ENCODE results near the gene GALNT17.

The GALNT17 gene

DNA sequence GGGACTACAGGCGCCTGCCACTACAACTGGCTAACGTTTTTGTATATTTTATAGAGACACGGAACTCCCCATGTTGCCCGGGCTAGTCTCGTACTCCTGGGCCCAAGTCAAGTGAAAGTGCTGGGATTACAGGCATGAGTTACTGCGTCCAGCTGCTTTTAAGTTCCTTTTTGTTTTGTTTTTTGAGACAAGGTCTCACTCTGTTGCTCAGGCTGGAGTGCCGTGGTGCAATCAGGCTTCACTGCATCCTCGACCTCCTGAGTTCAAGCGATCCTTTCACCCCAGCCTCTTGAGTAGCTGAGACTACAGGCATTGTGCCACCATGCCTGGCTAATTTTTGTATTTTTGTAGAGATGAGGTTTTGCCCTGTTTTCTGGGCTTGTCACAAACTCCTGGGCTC, 155.0 kb downstream of the GALNT17 start:
- DNase-seq = no peak

GRCh38 chr7:71290452-71290851, 158.5 kb downstream of the GALNT17 start:
- DNase-seq = no peak

DNA sequence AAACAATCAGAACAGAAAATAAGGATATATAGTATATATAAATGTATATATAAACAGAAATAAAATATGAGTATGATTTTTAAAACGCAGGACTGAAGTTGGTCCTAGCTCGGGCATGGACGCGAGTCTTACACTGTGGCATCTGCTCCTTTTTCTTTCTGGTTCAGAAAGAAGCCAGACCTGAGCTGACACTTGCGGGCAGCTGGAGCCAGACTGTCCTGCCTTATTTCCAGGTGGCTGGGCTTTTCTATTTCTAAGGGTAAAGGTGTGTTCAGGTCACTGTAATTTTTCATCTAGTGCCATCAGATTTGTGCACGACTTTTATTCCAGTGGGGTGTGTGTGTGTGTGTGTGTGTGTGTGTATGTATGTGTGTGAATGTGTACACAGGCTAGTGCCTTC, 166.4 kb downstream of the GALNT17 start:
- DNase-seq = no peak

DNA sequence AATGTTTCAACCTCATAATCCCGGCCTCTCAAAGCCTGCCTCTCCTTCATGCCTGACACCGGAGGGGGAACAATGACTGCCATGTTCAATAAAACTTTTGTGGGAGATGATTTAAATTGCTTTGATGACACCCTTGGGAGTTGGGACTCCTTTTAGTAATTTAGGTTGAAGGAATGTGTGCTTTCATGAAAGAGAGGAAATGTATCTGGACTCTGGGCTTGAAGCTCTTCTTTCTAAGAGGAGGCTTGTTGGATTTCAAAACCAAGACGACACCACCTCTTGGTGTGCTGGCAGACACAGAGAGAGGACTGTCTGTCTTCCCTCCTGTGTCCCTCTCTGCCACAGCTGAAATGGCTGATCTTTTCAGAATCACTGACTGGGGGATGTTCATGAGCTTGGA, 168.1 kb downstream of the GALNT17 start:
- no peak for DNase-seq

- no peak for DNase-seq
Measured at GRCh38 chr7:71300603-71301002, 168.7 kb downstream of the GALNT17 start.

DNA sequence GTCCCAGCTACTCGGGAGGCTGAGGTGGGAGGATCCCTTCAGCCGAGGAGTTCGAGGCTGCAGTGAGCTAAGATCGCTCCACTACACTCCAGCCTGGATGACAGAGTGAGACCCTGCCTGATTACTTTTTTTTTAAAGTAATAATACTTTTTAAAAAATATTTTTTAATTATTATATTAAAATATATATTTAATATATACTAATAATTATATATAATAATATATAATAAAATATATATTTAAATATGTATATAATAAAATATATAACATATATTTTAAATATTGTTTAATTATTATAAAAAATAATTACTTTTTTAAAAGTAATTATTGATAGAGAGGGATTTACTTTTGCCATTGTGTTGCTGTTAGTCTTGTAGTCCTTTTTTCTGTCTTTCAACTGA, 169.2 kb downstream of the GALNT17 start:
- DNase-seq = no peak

GRCh38 chr7:71303566-71303965, 171.6 kb downstream of the GALNT17 start:
- DNase-seq = no peak

GRCh38 chr7:71308096-71308495, 176.2 kb downstream of the GALNT17 start:
- no peak for DNase-seq

GRCh38 chr7:71311576-71311975, 179.6 kb downstream of the GALNT17 start:
- DNase-seq = no peak

- DNase-seq = no peak
Measured at GRCh38 chr7:71312755-71313490, 181.0 kb downstream of the GALNT17 start.

DNA sequence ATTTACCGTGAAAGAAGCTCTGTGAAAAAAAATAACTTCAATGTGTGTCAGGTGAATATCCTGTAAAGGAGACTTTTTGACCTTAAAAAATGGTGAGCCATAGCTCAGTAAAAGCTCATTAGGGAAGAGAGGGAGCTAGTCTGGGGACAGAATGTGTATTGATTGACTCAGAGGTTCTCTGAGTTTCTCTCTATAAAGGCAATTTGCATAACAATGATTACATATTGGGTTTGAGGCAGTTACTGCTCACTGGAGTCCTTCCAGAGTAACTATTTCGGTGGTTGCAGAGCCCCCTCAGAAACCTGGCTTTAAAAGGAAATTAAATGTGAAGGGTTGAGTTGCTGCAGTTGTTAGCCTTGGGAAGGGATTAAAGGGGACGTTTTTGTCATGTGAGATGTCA, 181.6 kb downstream of the GALNT17 start:
- DNase-seq = no peak

DNA sequence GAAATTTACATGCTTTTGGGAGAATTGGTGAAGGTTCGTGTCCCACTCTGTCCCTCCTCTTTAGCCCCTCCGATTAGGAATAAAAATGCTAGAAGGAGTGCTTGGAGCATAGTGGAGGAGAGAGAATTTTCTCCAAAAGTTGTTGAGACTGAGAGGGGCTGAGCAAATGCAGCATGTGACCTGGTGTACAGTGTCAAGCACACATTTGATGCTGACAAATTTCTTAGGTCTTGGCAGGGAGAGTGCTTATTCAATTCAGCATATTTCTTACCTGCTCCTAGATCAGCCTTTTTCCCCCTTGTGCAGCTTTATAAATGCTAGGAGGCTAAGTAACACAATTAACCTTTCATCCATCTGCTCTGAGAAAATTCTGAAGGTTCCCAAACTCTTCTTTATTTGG, 189.0 kb downstream of the GALNT17 start:
- no peak for DNase-seq

DNA sequence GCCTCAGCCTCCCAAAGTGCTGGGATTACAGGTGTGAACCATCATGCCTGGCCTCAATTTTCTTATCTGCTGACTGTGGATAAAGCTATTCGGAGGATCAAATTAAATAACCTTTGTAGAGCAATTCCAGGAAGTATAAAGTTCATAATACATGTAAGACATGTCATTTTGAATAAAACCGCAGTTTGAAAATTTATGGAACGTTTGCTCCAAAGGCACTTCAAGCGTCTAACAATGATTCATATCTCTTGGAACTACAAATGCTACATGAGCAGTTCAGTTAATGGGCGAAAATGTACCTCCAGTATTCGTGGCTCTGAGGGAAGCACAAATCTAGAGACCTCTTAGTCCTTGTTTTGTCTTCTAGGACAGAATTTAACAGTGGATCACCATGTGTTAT, 190.3 kb downstream of the GALNT17 start:
- no peak for DNase-seq

DNA sequence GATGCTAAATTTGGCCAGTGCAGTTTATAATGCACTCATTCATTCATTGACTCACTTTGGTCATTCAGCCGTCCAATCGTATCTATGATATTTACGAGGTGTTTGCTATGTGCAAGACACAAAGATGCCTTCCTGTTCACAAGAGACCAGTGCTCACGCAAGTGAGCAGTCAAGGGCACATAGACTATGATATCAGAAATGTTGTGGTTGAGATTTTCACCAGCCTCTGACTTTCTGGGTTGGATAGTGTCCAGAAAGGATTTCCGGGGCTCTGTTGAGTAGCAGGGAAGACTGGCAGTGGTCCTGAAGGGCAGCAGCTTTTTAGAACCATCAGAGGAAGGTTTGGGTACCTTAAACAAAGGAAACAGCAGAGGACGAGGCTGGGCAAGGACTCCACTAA, 191.8 kb downstream of the GALNT17 start:
- no peak for DNase-seq

DNA sequence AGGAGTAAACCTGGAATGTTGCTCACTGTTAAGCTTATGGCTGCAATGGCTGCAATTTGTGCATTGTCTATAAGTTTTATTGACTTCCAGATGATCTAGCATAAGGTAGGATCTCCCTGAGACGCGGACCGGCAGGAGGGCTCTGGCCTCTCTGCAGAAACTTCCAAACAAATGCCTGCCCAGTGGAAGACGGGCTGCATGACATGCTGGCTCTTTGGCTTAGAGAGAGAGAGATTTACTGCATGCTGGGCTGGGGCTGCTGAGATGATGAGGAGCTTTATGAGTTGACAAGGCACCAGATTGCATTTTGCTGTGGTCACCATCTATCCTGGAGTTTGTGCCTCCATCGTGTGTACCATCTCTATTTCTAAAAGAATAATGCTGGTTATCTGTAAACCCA, 193.2 kb downstream of the GALNT17 start:
- no peak for DNase-seq

DNA sequence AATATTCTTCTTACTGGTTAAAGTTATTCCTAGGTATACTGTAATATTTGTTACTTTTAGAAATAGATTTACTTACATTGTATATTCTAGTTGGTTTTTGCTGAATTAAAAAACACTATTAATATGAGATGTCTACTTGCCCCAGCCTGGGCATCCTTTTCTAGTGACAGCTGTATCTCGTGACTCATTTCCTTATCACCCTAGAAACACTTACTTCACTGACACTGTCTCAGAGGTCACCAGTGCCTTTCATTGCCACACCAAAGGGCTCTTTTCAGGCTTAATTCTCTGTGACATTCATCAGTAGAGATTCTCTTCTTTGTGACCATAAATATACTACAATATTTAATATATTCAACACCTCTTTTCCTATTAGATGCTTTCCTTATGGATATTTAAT, 194.7 kb downstream of the GALNT17 start:
- DNase-seq = no peak

DNA sequence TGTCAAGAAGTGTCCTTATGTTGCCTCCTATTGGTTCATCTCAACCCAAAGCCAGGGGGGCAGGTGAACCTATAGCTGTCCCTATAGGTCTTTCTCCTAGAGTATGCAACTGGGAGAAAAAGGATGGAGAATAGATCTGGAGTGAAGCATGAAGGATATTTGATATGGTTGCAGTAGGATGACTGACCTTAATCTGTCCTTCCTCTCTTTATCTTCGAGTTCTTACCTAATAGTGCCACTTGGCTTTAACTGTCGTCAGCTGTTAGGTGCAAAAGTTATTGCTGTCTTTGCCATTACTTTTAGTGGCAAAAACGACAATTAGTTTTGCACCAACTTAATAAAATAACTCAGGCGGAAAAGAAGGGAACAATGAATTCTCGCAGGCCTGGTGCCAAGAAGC, 196.0 kb downstream of the GALNT17 start:
- no peak for DNase-seq

GRCh38 chr7:71329030-71329660, 197.2 kb downstream of the GALNT17 start:
- DNase-seq = no peak

GRCh38 chr7:71332207-71332606, 200.3 kb downstream of the GALNT17 start:
- DNase-seq = no peak

GRCh38 chr7:71334541-71334940, 202.6 kb downstream of the GALNT17 start:
- DNase-seq = no peak

GRCh38 chr7:71338866-71339265, 206.9 kb downstream of the GALNT17 start:
- no peak for DNase-seq

DNA sequence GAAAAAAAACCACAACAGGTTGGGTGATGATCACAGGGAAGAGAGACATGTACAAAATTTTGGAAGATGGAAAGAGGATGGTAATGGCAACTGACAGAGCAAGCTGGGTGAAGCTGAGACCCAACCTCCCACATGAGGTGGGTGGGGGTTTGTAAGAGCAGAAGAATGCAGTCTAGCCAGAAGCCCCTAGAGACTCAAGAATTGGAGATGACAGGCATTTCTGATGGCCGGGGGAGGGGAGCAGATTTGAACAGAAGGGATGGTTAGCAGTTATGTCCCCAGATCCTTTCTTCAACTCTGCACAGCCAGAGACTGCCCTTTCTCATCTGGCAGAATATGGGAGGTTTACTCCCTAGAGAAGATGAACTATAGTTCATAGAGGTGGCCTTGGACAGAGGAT, 208.0 kb downstream of the GALNT17 start:
- DNase-seq = no peak

- no peak for DNase-seq
Measured at GRCh38 chr7:71342202-71342601, 210.3 kb downstream of the GALNT17 start.

DNA sequence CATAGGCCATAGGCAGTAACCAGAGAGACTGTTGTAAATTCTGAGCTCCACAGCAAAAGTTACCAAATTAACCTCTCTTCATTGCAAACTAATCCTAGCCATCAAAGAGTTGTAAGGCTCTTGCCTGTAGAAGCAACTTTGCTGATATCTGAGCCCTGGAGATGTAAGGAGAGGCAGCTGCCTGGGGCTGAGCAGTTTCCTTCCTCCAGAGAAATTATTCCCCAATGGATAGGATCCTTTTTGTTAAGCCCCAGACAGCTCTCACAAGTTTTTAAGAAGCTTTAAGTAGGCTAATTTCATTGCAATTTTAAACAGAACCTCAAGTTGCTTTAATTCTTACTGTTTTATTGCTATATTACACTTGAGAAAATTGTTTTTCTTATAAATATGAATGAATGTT, 211.1 kb downstream of the GALNT17 start:
- no peak for DNase-seq

DNA sequence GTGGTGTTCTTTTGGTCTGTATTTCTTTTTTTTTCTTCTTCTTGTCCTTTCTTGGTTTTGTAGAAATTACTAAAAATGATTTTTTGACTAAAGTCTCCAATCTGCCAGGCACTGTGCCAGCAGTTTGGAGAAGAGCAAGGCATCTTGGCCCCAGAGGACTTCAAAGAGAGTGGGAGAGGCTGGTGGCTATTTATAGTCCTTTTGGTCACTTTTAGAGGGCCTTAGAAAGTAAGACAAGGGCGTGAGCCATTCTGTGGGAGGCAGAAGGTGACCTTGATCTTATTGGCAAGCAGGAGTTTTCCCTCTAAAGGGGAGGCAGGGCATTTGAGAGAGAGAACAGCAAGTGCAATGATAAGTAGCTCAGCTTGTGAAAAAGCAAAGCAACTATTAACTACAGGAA, 211.9 kb downstream of the GALNT17 start:
- DNase-seq = no peak

Data from NCI-H1436 treated with DMSO at 0.1 percent for 48 hours (cell line).